Stimulated activated CD4-positive, alpha-beta T cell treated with anti-CD3 and anti-CD28 coated beads, Interleukin-2, amount 100 ng/mL, for 48 hours (primary cell): ENCODE measurements around the gene PLEKHA7.

ENCODE experiments used
- DNase-seq, 2 donors: peaks; one replicate each; pipeline ENCODE4 v3.0.0-alpha.2; 2020

The PLEKHA7 gene

GRCh38 chr11:16801288-16801980 lies 212.8 kb downstream of the PLEKHA7 start:
- no peak for DNase-seq

GRCh38 chr11:16800382-16800781 lies 213.8 kb downstream of the PLEKHA7 start:
- DNase-seq: no peak

GRCh38 chr11:16799890-16800289 lies 214.3 kb downstream of the PLEKHA7 start:
- DNase-seq: no peak

DNA sequence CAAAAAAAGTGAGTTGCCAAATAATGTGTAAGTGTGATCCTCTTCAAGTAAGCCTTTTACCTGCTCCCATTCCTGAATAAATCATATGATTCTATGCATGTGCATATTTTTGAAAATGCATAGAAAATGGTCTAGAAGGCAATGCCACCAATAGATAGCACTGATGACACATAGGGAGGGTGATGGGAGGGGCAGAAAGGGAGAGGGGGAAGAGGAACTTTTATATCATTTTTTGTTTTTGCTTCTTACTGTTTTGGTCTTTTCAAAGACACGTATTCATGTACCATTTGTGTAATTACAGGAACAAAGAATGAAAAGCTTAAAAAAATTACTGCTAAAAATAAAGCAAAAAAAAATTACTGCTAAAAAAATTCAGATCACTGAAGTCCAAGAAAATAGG lies 215.0 kb downstream of the PLEKHA7 start:
- no peak for DNase-seq

DNA sequence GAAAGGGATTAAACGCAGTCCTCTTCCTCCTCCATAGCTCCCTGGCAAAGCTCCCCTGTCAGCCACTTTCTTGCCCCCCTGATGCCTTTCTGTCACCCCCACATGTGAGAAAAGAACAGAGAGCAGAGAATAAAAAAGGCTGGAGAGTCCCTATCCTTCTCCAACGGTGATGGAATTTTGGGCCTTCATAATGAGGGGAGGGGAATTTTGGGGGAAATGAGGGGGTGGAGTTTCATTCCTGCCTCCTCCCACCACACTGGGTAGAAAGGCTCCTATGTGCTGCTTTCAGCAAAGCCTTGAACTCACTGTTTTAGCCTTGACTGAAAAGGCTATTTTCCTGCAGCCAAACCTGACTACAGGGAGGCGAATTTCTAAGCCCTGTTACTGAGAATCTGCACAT lies 216.4 kb downstream of the PLEKHA7 start:
- DNase-seq: no peak

DNA sequence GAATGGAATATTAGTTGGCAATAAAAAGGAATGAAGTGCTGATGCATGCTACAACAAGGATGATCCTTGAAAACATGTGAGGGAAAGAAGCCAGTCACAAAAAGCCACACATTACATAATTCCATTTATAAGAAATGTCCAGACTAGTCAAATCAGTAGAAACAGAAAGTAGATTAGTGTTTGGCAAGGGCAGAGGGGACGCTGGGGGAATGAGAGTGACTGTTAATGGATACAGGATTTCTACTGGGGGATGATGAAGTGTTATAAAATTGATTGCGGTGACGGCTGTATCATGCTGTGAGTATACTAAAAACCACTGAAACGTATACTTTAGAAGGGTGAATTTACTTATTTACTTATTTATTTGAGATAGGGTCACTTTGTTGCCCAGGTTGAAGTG lies 217.9 kb downstream of the PLEKHA7 start:
- no peak for DNase-seq

DNA sequence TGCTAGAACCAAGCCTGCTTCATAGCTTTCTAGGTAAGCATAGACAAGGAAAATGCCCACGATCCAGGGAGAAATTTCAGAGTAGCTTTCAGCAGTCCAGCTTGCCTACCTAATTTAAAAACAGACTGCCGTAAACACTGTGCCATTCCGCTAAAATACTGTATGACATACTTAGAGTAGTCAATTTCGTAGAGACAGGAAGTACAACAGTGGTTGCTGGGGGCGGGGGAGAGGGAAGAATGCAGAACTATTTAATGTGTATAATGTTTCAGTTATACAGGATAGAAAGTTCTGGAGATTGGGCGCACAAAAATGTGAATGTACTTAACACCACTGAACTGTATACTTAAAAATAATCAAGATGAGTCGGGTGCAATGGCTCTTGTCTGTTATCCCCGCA lies 219.1 kb downstream of the PLEKHA7 start:
- no peak for DNase-seq

DNA sequence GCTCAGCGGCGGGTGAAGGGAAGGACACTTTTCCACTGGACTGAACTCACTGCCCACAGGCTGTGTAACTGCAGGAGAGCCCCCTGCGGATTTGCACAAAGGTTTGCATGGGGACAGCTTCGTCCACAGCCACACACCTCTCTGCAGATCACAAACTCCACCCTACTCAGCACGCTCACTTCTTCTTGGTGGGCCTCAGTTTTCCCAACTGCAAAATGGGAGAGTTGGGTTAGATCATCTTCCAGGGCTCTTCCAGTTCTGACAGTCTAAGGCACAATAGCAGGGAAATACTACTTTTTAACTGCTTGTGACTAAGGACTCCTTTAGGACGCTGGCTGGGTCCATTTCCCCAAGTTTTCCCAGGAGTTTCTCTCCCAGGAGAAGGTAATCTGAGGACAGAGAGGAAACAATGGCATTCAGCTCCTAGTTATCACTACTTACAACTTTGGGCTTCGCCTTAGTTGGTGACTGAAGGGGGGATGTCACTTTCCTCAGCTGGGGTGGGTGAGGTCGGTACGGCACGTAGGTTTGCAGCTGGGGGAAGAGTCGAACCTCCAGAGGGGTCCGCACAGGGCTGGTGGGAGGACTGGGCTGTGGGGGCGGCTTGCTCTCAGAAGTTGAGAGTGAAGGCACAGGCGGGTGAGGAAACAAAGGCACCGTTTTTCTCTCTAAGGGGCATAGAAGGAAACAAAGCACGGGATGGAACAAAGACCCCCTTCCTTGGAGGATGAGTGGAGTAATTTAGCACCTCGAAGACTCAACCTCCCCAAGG lies 220.0 kb downstream of the PLEKHA7 start:
- DNase-seq: no peak

DNA sequence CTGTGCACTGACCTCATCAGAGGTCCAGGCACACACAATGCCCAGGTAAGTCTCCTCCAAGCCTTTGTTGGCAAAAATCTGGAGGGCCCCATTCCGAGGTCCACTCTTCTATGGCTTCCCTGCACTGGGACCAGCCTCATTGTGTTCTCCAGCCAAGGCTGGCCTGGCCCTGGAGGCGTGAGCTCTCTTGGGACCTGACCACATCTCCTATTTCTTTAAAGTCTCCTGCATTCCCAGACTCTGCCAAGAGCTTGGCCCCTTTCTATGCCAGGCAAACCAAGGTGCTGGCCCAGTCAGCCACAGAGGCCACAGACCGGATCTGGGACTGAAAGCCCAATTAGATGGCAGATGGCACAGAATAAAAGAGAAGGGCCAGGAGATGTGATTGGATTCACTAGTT lies 220.7 kb downstream of the PLEKHA7 start:
- DNase-seq: no peak

DNA sequence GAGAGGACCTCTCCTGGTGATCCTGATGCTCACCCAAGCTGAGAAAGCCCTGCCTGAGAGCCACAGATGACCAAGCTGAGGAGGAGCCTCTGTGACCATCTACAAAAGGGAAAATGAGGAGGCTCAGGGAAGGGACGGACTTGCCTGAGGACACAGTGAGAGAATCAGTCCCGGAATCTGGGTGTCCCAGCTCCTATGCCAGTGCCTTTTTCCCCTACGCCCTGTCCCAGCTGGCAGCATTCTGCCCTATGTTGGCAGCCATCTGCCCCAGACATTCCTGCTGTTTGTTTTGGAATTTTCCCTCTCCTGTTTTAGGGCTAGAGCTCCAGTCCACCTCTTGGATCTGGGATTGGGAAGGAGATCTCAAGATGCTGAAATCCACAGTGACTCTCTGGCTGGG lies 221.2 kb downstream of the PLEKHA7 start:
- no peak for DNase-seq

- DNase-seq: no peak
These were observed 221.8 kb downstream of the PLEKHA7 start for GRCh38 chr11:16792426-16792825.

DNA sequence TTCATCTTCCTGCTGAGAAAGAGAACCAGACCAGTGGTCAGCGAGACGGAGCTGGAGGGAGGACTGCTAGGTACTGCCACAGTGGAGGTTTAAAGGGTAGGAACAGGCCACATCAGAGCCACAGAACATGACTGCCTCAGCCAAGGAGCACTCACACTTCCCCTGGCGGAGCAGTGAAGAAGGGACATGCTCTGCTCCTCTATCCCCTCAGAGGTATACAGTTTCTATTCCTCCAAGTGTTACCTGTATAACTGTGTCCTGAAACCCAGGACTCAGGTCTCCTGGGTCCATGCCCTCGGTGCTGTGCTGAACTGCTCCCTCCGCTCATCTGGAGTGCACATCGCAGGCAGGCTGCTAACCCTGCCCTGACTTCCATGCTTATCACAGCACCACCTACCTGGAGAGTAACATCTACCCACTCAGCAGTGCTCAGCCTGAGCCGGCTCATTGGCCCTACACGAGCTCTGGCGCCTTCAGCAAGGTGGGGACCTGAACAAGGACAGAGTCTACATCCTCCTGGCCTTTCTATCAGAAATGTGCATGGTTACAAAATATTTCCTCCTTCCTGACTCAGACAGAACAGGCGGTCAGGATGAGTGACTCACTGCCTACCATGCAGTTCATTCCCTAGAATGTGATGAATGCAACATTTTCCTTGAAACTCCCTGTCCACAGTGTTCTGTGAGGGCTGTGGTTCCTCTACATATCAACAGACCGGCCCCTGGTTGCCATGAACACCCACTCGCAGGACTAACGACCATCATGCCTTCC lies 222.8 kb downstream of the PLEKHA7 start:
- DNase-seq: no peak

GRCh38 chr11:16790486-16791190 lies 223.6 kb downstream of the PLEKHA7 start:
- no peak for DNase-seq

GRCh38 chr11:16789560-16790485 lies 224.4 kb downstream of the PLEKHA7 start:
- DNase-seq: no peak

DNA sequence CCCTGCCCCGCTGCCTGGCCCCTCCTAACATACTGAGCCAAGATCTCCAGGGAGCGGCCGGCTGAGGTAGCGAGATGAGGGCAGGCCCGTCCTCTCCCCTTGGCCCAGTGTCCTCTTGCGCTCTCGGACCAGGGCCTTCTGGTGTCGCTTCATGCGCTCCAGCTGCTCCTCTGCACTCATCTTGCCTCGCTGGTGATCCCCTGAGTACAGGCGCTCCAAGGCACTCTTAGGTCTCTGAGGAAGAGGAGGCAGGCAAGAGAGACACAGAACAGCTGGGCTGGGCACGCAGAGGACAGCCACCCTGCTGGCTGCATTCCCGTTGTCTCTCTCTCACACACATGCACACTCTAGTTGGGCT lies 225.2 kb downstream of the PLEKHA7 start:
- DNase-seq: no peak

GRCh38 chr11:16788141-16789062 lies 225.8 kb downstream of the PLEKHA7 start:
- DNase-seq: peak; percentile 59 to 67

- DNase-seq: no peak
These were observed 227.0 kb downstream of the PLEKHA7 start for GRCh38 chr11:16787035-16787742.

GRCh38 chr11:16786131-16786530 lies 228.1 kb downstream of the PLEKHA7 start:
- DNase-seq: no peak

GRCh38 chr11:16785520-16786128 lies 228.6 kb downstream of the PLEKHA7 start:
- peak; percentile 58 to 61 for DNase-seq

- no peak for DNase-seq
These were observed 229.5 kb downstream of the PLEKHA7 start for GRCh38 chr11:16784666-16785065.
